Progenitor cell of endocrine pancreas (in vitro differentiated cells): ENCODE measurements around the gene NOL12. TPM values are rescaled to one million over a fixed set of nuclear protein-coding genes. Genes with fewer than 3 reads are reported as not detected.

ENCODE experiments used
- DNase-seq: peaks from one replicate; pipeline ENCODE4 v3.0.0; 2021; ENCODE audit warnings: low spot score; ENCODE audit not compliant: unreplicated experiment
- H3K27ac Mint-ChIP-seq: 2 replicates; pipeline ENCODE4 v1.8.0; 2021; ENCODE audit warnings: mild to moderate bottlenecking, moderate library complexity, mixed read lengths
- H3K27me3 Mint-ChIP-seq: 2 replicates; pipeline ENCODE4 v1.8.0; 2021; ENCODE audit warnings: mixed read lengths
- H3K36me3 Mint-ChIP-seq: 2 replicates; pipeline ENCODE4 v1.8.0; 2022; ENCODE audit warnings: mixed read lengths; ENCODE audit not compliant: insufficient read depth
- H3K4me1 Mint-ChIP-seq: 2 replicates; pipeline ENCODE4 v1.8.0; 2021; ENCODE audit warnings: low read depth, mixed read lengths
- H3K4me3 Mint-ChIP-seq: 2 replicates; pipeline ENCODE4 v1.8.0; 2021; ENCODE audit warnings: low read depth, mild to moderate bottlenecking, moderate library complexity, mixed read lengths
- H3K9me3 Mint-ChIP-seq: 2 replicates; pipeline ENCODE4 v1.8.0; 2021; ENCODE audit warnings: low read depth, mixed read lengths
- CTCF ChIP-seq: fragments of 200-600 bp; sonication (generic); IDR thresholded peaks from one replicate; pipeline ENCODE4 v1.5.0; 2021; ENCODE audit warnings: antibody characterized with exemption, mild to moderate bottlenecking; ENCODE audit not compliant: unreplicated experiment
- total RNA-seq: library from RNA; stranded (reverse); gene quantifications from 2 replicates; pipeline ENCODE4 v1.2.1, GENCODE V29; 2021

NOL12 gene
- total RNA-seq, 1 donor from 2014 or later: 17.1 TPM

GRCh38 chr22:37660709-37661045 lies 25.5 kb upstream of the NOL12 start:
- no peak for DNase-seq
- H3K27ac Mint-ChIP-seq: peak overlapping the region; percentile 77
- TF ChIP-seq CTCF: no peak
- no peaks in the 10 kb centered on the region for H3K9me3 Mint-ChIP-seq
- peak overlapping the region; percentile 35 for H3K4me3 Mint-ChIP-seq
- peaks cover 26% of the 10 kb centered on the region for H3K4me1 Mint-ChIP-seq
- H3K27me3 Mint-ChIP-seq: no peaks in the 10 kb centered on the region
- no peaks in the 10 kb centered on the region for H3K36me3 Mint-ChIP-seq

GRCh38 chr22:37661160-37661924 lies 24.8 kb upstream of the NOL12 start:
- peak; percentile 32 for TF ChIP-seq CTCF
- peak overlapping the region; percentile 89 for H3K27ac Mint-ChIP-seq
- peaks cover 26% of the 10 kb centered on the region for H3K4me1 Mint-ChIP-seq
- H3K36me3 Mint-ChIP-seq: no peaks in the 10 kb centered on the region
- H3K9me3 Mint-ChIP-seq: no peaks in the 10 kb centered on the region
- no peaks in the 10 kb centered on the region for H3K27me3 Mint-ChIP-seq
- no peak for DNase-seq
- peak overlapping the region; percentile 47 for H3K4me3 Mint-ChIP-seq

- Mint-ChIP-seq H3K27ac (no peak overlapping the region), H3K36me3 (peaks cover 5% of the 10 kb centered on the region), H3K4me3 (no peak overlapping the region), H3K4me1 (peaks cover 26% of the 10 kb centered on the region), H3K9me3 (no peaks in the 10 kb centered on the region), H3K27me3 (no peaks in the 10 kb centered on the region)
- TF ChIP-seq CTCF: no peak
- no peak for DNase-seq
Measured at GRCh38 chr22:37662039-37662438, 24.1 kb upstream of the NOL12 start.

GRCh38 chr22:37663521-37664140 lies 22.5 kb upstream of the NOL12 start:
- Mint-ChIP-seq H3K4me3 (no peak overlapping the region), H3K27ac (peak overlapping the region; percentile 49)

More at GRCh38 chr22:37663521-37664140, 22.5 kb upstream of the NOL12 start:
- H3K4me1 Mint-ChIP-seq: peaks cover 20% of the 10 kb centered on the region
- no peak for TF ChIP-seq CTCF
- H3K9me3 Mint-ChIP-seq: no peaks in the 10 kb centered on the region
- DNase-seq: no peak
- no peaks in the 10 kb centered on the region for H3K27me3 Mint-ChIP-seq
- peaks cover 5% of the 10 kb centered on the region for H3K36me3 Mint-ChIP-seq
